ENCODE results near the gene ZNF688. TPM values are rescaled to one million over a fixed set of nuclear protein-coding genes. Genes with fewer than 3 reads are reported as not detected.

Gene ZNF688
- total RNA-seq, 1 experiment from 2014 or later = 11.8 TPM

GRCh38 chr16:30602616-30603277 is 31.2 kb upstream of the ZNF688 start:
- Mint-ChIP-seq H3K27ac (ENCODE audit: unreplicated experiment) (no peak overlapping the region), H3K36me3 (ENCODE audit: insufficient read depth, unreplicated experiment) (peaks cover 61% of the 10 kb centered on the region), H3K9me3 (ENCODE audit: low read depth, unreplicated experiment) (peaks cover 2% of the 10 kb centered on the region), H3K4me3 (ENCODE audit: low read depth, unreplicated experiment) (no peak overlapping the region), H3K4me1 (ENCODE audit: low read depth, unreplicated experiment) (no peaks in the 10 kb centered on the region), H3K27me3 (ENCODE audit: unreplicated experiment) (no peaks in the 10 kb centered on the region)
- CTCF ChIA-PET = interaction anchor here (0.7 to 1.2 kb wide), 3 partner anchors 17 to 477 kb away, joined by 3 to 4 read pairs (median 3); partner anchors contain the start of gene DCTPP1
- no peak for DNase-seq
- BruUV-seq (replicated peaks) = no TSS peak
- intact Hi-C loops (cut with micrococcal nuclease; ENCODE audit: unreplicated experiment) = no loop called here
- TF ChIP-seq CTCF (IDR thresholded peaks at IDR 0.05; ENCODE audit: unreplicated experiment) = no peak

- TF ChIP-seq CTCF (IDR thresholded peaks at IDR 0.05; ENCODE audit: unreplicated experiment) = no peak
- no peak overlapping the region for H3K4me3 Mint-ChIP-seq (ENCODE audit: low read depth, unreplicated experiment)
- H3K27me3 Mint-ChIP-seq (ENCODE audit: unreplicated experiment) = no peaks in the 10 kb centered on the region
- CTCF ChIA-PET = interaction anchor here (1.2 kb wide), 1 partner anchor 172 kb away, joined by 4 read pairs; the partner anchor contains the start of gene DCTPP1
- H3K27ac Mint-ChIP-seq (ENCODE audit: unreplicated experiment) = peak overlapping the region; percentile 52
- DNase-seq = no peak
- H3K36me3 Mint-ChIP-seq (ENCODE audit: insufficient read depth, unreplicated experiment) = peaks cover 55% of the 10 kb centered on the region
- H3K9me3 Mint-ChIP-seq (ENCODE audit: low read depth, unreplicated experiment) = peaks cover 2% of the 10 kb centered on the region
- intact Hi-C loops (cut with micrococcal nuclease; ENCODE audit: unreplicated experiment) = no loop called here
- no TSS peak for BruUV-seq (replicated peaks)
- no peaks in the 10 kb centered on the region for H3K4me1 Mint-ChIP-seq (ENCODE audit: low read depth, unreplicated experiment)
These were observed 30.5 kb upstream of the ZNF688 start for GRCh38 chr16:30601966-30602365.

- H3K4me3 Mint-ChIP-seq (ENCODE audit: low read depth, unreplicated experiment) = no peak overlapping the region
- peaks cover 2% of the 10 kb centered on the region for H3K9me3 Mint-ChIP-seq (ENCODE audit: low read depth, unreplicated experiment)
- DNase-seq = no peak
- H3K27me3 Mint-ChIP-seq (ENCODE audit: unreplicated experiment) = no peaks in the 10 kb centered on the region
- no peak for TF ChIP-seq CTCF (IDR thresholded peaks at IDR 0.05; ENCODE audit: unreplicated experiment)
- H3K36me3 Mint-ChIP-seq (ENCODE audit: insufficient read depth, unreplicated experiment) = peaks cover 51% of the 10 kb centered on the region
- intact Hi-C loops (cut with micrococcal nuclease; ENCODE audit: unreplicated experiment) = no loop called here
- H3K27ac Mint-ChIP-seq (ENCODE audit: unreplicated experiment) = no peak overlapping the region
- H3K4me1 Mint-ChIP-seq (ENCODE audit: low read depth, unreplicated experiment) = no peaks in the 10 kb centered on the region
- CTCF ChIA-PET = interaction anchor here (0.9 kb wide), 1 partner anchor 10 kb away, joined by 3 read pairs; the partner anchor contains the start of gene ZNF689
- BruUV-seq (replicated peaks) = no TSS peak
These were observed 29.4 kb upstream of the ZNF688 start for GRCh38 chr16:30600929-30601328.

- DNase-seq = no peak
- Mint-ChIP-seq H3K36me3 (ENCODE audit: insufficient read depth, unreplicated experiment) (peaks cover 44% of the 10 kb centered on the region), H3K27me3 (ENCODE audit: unreplicated experiment) (no peaks in the 10 kb centered on the region), H3K27ac (ENCODE audit: unreplicated experiment) (no peak overlapping the region), H3K4me1 (ENCODE audit: low read depth, unreplicated experiment) (no peaks in the 10 kb centered on the region), H3K9me3 (ENCODE audit: low read depth, unreplicated experiment) (peaks cover 2% of the 10 kb centered on the region), H3K4me3 (ENCODE audit: low read depth, unreplicated experiment) (no peak overlapping the region)
- intact Hi-C loops (cut with micrococcal nuclease; ENCODE audit: unreplicated experiment) = no loop called here
- CTCF ChIA-PET = interaction anchor here (0.9 kb wide), 1 partner anchor 10 kb away, joined by 3 read pairs; the partner anchor contains the start of gene ZNF689
- TF ChIP-seq CTCF (IDR thresholded peaks at IDR 0.05; ENCODE audit: unreplicated experiment) = no peak
- no TSS peak for BruUV-seq (replicated peaks)
These were observed 28.7 kb upstream of the ZNF688 start for GRCh38 chr16:30600215-30600614.

Data from Calu3 (cell line).